HepG2 (cell line): ENCODE measurements around the gene CXADR. TPM values are rescaled to one million over a fixed set of nuclear protein-coding genes. Genes with fewer than 3 reads are reported as not detected.

ENCODE experiments used
- ARID4A ChIP-seq: sonication (generic); formaldehyde crosslinking; IDR thresholded peaks from 2 replicates; pipeline ENCODE4 v1.5.0; 2020; ENCODE audit warnings: mild to moderate bottlenecking, missing genetic modification reagents, borderline replicate concordance
- ATRX ChIP-seq: sonication (generic); formaldehyde crosslinking; IDR thresholded peaks from 2 replicates; pipeline ENCODE4 v1.4.0; 2020; ENCODE audit warnings: missing genetic modification reagents, borderline replicate concordance
- CC2D1A ChIP-seq: sonication (generic); formaldehyde crosslinking; IDR thresholded peaks from 2 replicates; pipeline ENCODE4 v1.8.1; 2023; ENCODE audit warnings: mild to moderate bottlenecking, missing genetic modification reagents
- MAFF ChIP-seq: IDR thresholded peaks from 2 replicates; pipeline ENCODE4 v1.6.1; 2011; ENCODE audit warnings: low read depth, low read length, improper control_type of control experiment
- MAFK ChIP-seq, 2 experiments: IDR thresholded peaks in 1 of 2; conservative IDR thresholded peaks in 1 of 2; 2 replicates each; pipeline ENCODE4 v1.6.1; 2011; ENCODE audit warnings: improper control_type of control experiment in 2 of 2, low read length in 2 of 2
- MEIS1 ChIP-seq: sonication (generic); formaldehyde crosslinking; IDR thresholded peaks from 2 replicates; pipeline ENCODE4 v1.9.0; 2021; ENCODE audit warnings: mild to moderate bottlenecking, missing genetic modification reagents, moderate library complexity, borderline replicate concordance
- TIGD3 ChIP-seq: sonication (generic); formaldehyde crosslinking; IDR thresholded peaks from 2 replicates; pipeline ENCODE4 v1.5.1; 2020; ENCODE audit warnings: mild to moderate bottlenecking, missing genetic modification reagents, borderline replicate concordance
- ZNF318 ChIP-seq: sonication (generic); formaldehyde crosslinking; IDR thresholded peaks from 2 replicates; pipeline ENCODE4 v1.4.0; 2020; ENCODE audit warnings: mild to moderate bottlenecking, missing genetic modification reagents
- ZNF598 ChIP-seq: sonication (generic); formaldehyde crosslinking; IDR thresholded peaks from 2 replicates; pipeline ENCODE4 v1.5.1; 2020; ENCODE audit warnings: mild to moderate bottlenecking, missing genetic modification reagents, borderline replicate concordance
- ZNF839 ChIP-seq: sonication (generic); formaldehyde crosslinking; IDR thresholded peaks from 2 replicates; pipeline ENCODE4 v1.4.0; 2020; ENCODE audit warnings: missing genetic modification reagents, mild to moderate bottlenecking, borderline replicate concordance
- polyA plus RNA-seq, 8 experiments: library from polyadenylated mRNA; depleted of rRNA in 3 of 8; stranded (reverse) in 7 of 8; unstranded in 1 of 8; fragments of >200 nt; fragmentation: Illumina TruSeq in 4 of 8; extraction: Trizol in 4 of 8; gene quantifications; 2 replicates each; pipeline versions ENCODE4 v1.2.1 to v1.2.3, GENCODE V29; 2011 to 2016; ENCODE audit warnings: low read depth in 4 of 8, missing spikeins in 1 of 8, mixed read lengths in 1 of 8; ENCODE audit not compliant: insufficient read depth in 1 of 8
- total RNA-seq, 5 experiments: library from RNA; depleted of rRNA; stranded (reverse); fragments of >200 nt; fragmentation: Illumina TruSeq; extraction: Trizol; gene quantifications; 2 replicates each; pipeline ENCODE4 v1.2.3, GENCODE V29; 2016; ENCODE audit warnings: low read depth in 1 of 5
- TF ChIP-seq, protein P1 (sequence below): sonication (generic); formaldehyde crosslinking; IDR thresholded peaks from 2 replicates; pipeline ENCODE4 v1.9.0; 2021; ENCODE audit warnings: missing genetic modification reagents, borderline replicate concordance

Gene CXADR
- total and polyA plus RNA-seq, 2 of the 13 experiments (the other 11 are each of a cell fraction or from before 2014, with no cell fraction given), result 86.8 to 110 TPM

DNA sequence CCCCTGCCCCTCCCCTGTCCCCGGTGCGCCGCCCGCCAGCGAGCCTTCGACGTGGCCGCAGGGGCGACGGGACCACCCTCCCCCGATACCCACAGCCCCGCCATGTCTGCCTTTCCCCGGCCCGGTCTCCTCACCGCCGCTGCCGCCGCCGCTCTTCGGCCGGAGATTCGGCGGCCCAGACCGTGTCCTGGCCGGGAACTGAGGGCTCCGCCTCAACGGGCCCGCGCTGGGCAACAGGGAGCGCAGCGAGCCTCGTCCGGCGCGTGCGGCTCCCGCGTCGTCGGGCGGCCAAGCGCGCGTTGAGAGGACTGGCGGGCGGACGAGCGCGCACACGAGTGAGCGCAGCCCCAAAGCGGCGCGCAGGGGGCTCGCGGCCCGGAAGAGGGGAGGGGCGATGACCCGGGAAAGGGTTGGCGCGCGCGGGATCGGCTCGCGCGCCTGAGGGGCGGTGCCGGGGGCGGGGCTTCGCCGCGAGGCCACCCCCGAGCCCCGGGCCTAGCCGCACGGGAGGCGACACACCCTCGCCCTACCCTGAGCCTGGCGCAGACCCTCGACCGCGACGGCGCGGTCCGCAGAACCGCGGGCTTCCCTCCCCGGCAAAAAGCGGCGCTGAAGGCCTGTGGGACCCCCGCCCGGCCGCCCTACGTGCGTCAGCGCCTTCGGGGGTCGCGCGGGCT lies 99.9 kb downstream of the CXADR start, which contains the start of gene BTG3 (continued):
- TF ChIP-seq ZNF318 (CRISPR knock-in tag) (no peak), MAFF (no peak), ATRX (CRISPR knock-in tag) (no peak), CC2D1A (no peak), MEIS1 (CRISPR knock-in tag) (no peak), ZNF598 (CRISPR knock-in tag) (no peak), TIGD3 (no peak), MAFK (conservative IDR thresholded peaks at IDR 0.05 in 1 of 2, IDR thresholded peaks at IDR 0.05 in 1 of 2; ENCODE audit: low read length in 2 of 2) (no peak), ARID4A (peak; percentile 84), ZNF839 (CRISPR knock-in tag) (no peak)
- TF ChIP-seq, protein P1, sequence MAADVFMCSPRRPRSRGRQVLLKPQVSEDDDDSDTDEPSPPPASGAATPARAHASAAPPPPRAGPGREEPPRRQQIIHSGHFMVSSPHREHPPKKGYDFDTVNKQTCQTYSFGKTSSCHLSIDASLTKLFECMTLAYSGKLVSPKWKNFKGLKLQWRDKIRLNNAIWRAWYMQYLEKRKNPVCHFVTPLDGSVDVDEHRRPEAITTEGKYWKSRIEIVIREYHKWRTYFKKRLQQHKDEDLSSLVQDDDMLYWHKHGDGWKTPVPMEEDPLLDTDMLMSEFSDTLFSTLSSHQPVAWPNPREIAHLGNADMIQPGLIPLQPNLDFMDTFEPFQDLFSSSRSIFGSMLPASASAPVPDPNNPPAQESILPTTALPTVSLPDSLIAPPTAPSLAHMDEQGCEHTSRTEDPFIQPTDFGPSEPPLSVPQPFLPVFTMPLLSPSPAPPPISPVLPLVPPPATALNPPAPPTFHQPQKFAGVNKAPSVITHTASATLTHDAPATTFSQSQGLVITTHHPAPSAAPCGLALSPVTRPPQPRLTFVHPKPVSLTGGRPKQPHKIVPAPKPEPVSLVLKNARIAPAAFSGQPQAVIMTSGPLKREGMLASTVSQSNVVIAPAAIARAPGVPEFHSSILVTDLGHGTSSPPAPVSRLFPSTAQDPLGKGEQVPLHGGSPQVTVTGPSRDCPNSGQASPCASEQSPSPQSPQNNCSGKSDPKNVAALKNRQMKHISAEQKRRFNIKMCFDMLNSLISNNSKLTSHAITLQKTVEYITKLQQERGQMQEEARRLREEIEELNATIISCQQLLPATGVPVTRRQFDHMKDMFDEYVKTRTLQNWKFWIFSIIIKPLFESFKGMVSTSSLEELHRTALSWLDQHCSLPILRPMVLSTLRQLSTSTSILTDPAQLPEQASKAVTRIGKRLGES (CRISPR knock-in tag), result no peak
